Progenitor cell of endocrine pancreas (in vitro differentiated cells): ENCODE data around the gene ABHD3. TPM values are rescaled to one million over a fixed set of nuclear protein-coding genes. Genes with fewer than 3 reads are reported as not detected.
"Not testable (repeated sequence)": the region's sequence is repeated elsewhere in the genome, so short reads cannot be mapped to it uniquely, and the experiment has no call there.

ENCODE experiments used
- DNase-seq: peaks from one replicate; pipeline ENCODE4 v3.0.0; 2021; ENCODE audit warnings: low spot score; ENCODE audit not compliant: unreplicated experiment
- H3K27ac Mint-ChIP-seq: 2 replicates; pipeline ENCODE4 v1.8.0; 2021; ENCODE audit warnings: mild to moderate bottlenecking, moderate library complexity, mixed read lengths
- H3K27me3 Mint-ChIP-seq: 2 replicates; pipeline ENCODE4 v1.8.0; 2021; ENCODE audit warnings: mixed read lengths
- H3K36me3 Mint-ChIP-seq: 2 replicates; pipeline ENCODE4 v1.8.0; 2022; ENCODE audit warnings: mixed read lengths; ENCODE audit not compliant: insufficient read depth
- H3K4me1 Mint-ChIP-seq: 2 replicates; pipeline ENCODE4 v1.8.0; 2021; ENCODE audit warnings: low read depth, mixed read lengths
- H3K4me3 Mint-ChIP-seq: 2 replicates; pipeline ENCODE4 v1.8.0; 2021; ENCODE audit warnings: low read depth, mild to moderate bottlenecking, moderate library complexity, mixed read lengths
- H3K9me3 Mint-ChIP-seq: 2 replicates; pipeline ENCODE4 v1.8.0; 2021; ENCODE audit warnings: low read depth, mixed read lengths
- CTCF ChIP-seq: fragments of 200-600 bp; sonication (generic); IDR thresholded peaks from one replicate; pipeline ENCODE4 v1.5.0; 2021; ENCODE audit warnings: antibody characterized with exemption, mild to moderate bottlenecking; ENCODE audit not compliant: unreplicated experiment
- total RNA-seq: library from RNA; stranded (reverse); gene quantifications from 2 replicates; pipeline ENCODE4 v1.2.1, GENCODE V29; 2021

The ABHD3 gene
- total RNA-seq, 1 donor from 2014 or later, result 19.8 TPM

GRCh38 chr18:21678859-21679258 lies 25.7 kb downstream of the ABHD3 start:
- no peak overlapping the region for H3K4me3 Mint-ChIP-seq
- DNase-seq, result no peak
- H3K4me1 Mint-ChIP-seq, result no peaks in the 10 kb centered on the region
- no peak for TF ChIP-seq CTCF
- H3K36me3 Mint-ChIP-seq, result no peaks in the 10 kb centered on the region
- no peaks in the 10 kb centered on the region for H3K27me3 Mint-ChIP-seq
- no peak overlapping the region for H3K27ac Mint-ChIP-seq
- H3K9me3 Mint-ChIP-seq, result no peaks in the 10 kb centered on the region

GRCh38 chr18:21675354-21675753 lies 29.2 kb downstream of the ABHD3 start:
- H3K9me3 Mint-ChIP-seq, H3K36me3 Mint-ChIP-seq, DNase-seq, H3K27me3 Mint-ChIP-seq, H3K4me1 Mint-ChIP-seq, H3K27ac Mint-ChIP-seq, H3K4me3 Mint-ChIP-seq: not testable (repeated sequence)

GRCh38 chr18:21672521-21673267 lies 31.9 kb downstream of the ABHD3 start:
- no peak for DNase-seq
- Mint-ChIP-seq H3K9me3 (no peaks in the 10 kb centered on the region), H3K4me1 (no peaks in the 10 kb centered on the region), H3K36me3 (no peaks in the 10 kb centered on the region), H3K4me3 (no peak overlapping the region), H3K27ac (peak overlapping the region; percentile 45), H3K27me3 (no peaks in the 10 kb centered on the region)
- no peak for TF ChIP-seq CTCF

DNA sequence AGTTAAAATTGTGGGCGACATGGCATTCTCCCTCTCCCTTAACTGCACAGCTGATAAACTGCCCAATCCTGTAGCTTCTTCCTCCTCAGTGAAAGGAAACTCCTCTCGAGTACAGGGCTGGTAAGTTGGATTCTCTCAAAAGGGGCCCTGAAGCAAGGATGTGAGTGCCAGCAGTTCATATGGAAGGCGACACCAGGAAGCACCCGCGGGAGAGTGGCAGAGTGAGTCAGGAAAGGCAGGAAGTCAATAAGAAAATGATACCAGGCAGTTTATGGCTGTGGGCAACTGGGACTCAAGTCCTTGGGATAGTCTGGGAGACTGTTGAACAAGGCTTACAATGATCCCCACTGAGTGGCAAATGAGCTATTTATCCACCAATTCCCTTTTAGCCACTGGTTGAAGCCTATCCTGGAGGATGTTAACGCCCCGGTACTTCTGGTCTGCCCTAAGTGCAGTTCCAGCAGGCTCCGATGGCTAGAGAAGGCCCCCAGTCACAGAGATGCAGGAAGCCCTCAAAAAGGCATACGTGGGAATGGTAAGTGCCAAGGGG lies 34.8 kb downstream of the ABHD3 start:
- Mint-ChIP-seq H3K9me3 (no peaks in the 10 kb centered on the region), H3K27me3 (no peaks in the 10 kb centered on the region), H3K36me3 (no peaks in the 10 kb centered on the region), H3K4me3 (no peak overlapping the region), H3K27ac (no peak overlapping the region), H3K4me1 (no peaks in the 10 kb centered on the region)
- DNase-seq, result no peak
- no peak for TF ChIP-seq CTCF

GRCh38 chr18:21664069-21664468 lies 40.5 kb downstream of the ABHD3 start:
- H3K36me3 Mint-ChIP-seq, result peaks cover 5% of the 10 kb centered on the region
- no peak overlapping the region for H3K4me3 Mint-ChIP-seq
- TF ChIP-seq CTCF, result no peak
- no peak for DNase-seq
- H3K9me3 Mint-ChIP-seq, result no peaks in the 10 kb centered on the region
- H3K27ac Mint-ChIP-seq, result no peak overlapping the region
- H3K27me3 Mint-ChIP-seq, result no peaks in the 10 kb centered on the region
- peaks cover 3% of the 10 kb centered on the region for H3K4me1 Mint-ChIP-seq

GRCh38 chr18:21663578-21663977 lies 41.0 kb downstream of the ABHD3 start:
- H3K27me3 Mint-ChIP-seq, result no peaks in the 10 kb centered on the region
- no peak for TF ChIP-seq CTCF
- peaks cover 5% of the 10 kb centered on the region for H3K36me3 Mint-ChIP-seq
- H3K9me3 Mint-ChIP-seq, result no peaks in the 10 kb centered on the region
- DNase-seq, result no peak
- no peak overlapping the region for H3K4me3 Mint-ChIP-seq
- H3K4me1 Mint-ChIP-seq, result peaks cover 3% of the 10 kb centered on the region
- no peak overlapping the region for H3K27ac Mint-ChIP-seq
